ENCODE results near the gene PPP2R5D.

GRCh38 chr6:42961020-42961470 is 23.3 kb upstream of the PPP2R5D start:
- no peak for TF ChIP-seq CTCF (IDR thresholded peaks at IDR 0.05; ENCODE audit: low read length)
- no peak for TF ChIP-seq EZH2phosphoT487 (IDR thresholded peaks at IDR 0.05; ENCODE audit: low read length)
- no peak for TF ChIP-seq EZH2 (optimal IDR thresholded peaks at IDR 0.05; ENCODE audit: low read depth, low read length)

All from MM.1S (cell line).